Cardiac fibroblast (primary cell): Measurements from ENCODE around the gene SCYL3.

Source experiments
- DNase-seq, 2 donors: peaks; one replicate each; pipeline versions ENCODE4 v3.0.0 to v3.0.0-alpha.2; 2010; ENCODE audit warnings: low read depth in 2 of 2
- H3K4me3 ChIP-seq, 2 donors: replicated peaks in 1 of 2; 1 replicate in 1 of 2; 2 replicates in 1 of 2; pipeline ENCODE4 v1.5.1; 2011; ENCODE audit warnings: low read depth in 2 of 2, low read length in 2 of 2, mild to moderate bottlenecking in 2 of 2, moderate library complexity in 1 of 2
- CTCF ChIP-seq: IDR thresholded peaks from one replicate; pipeline ENCODE4 v1.5.1; 2011; ENCODE audit warnings: low read depth, mild to moderate bottlenecking, low read length, inconsistent platforms

Gene SCYL3

GRCh38 chr1:169860187-169860586, 33.5 kb downstream of the SCYL3 start:
- DNase-seq: no peak
- no peak for TF ChIP-seq CTCF
- H3K4me3 ChIP-seq: no peak overlapping the region

- no peak for TF ChIP-seq CTCF
- DNase-seq: no peak
- H3K4me3 ChIP-seq: no peak overlapping the region
Observed at GRCh38 chr1:169859001-169859400, 34.7 kb downstream of the SCYL3 start.

- H3K4me3 ChIP-seq: no peak overlapping the region
- no peak for TF ChIP-seq CTCF
- peak in 1 of 2 donors; percentile 34 for DNase-seq
Observed at GRCh38 chr1:169858467-169858866, 35.2 kb downstream of the SCYL3 start.

- no peak for DNase-seq
- H3K4me3 ChIP-seq: no peak overlapping the region
- TF ChIP-seq CTCF: no peak
Observed at GRCh38 chr1:169853341-169853740, 40.4 kb downstream of the SCYL3 start.

GRCh38 chr1:169849346-169850022, 44.2 kb downstream of the SCYL3 start:
- no peak for DNase-seq
- no peak overlapping the region for H3K4me3 ChIP-seq
- no peak for TF ChIP-seq CTCF

GRCh38 chr1:169848456-169848855, 45.2 kb downstream of the SCYL3 start:
- H3K4me3 ChIP-seq: no peak overlapping the region
- no peak for DNase-seq
- TF ChIP-seq CTCF: no peak

- TF ChIP-seq CTCF: no peak
- no peak overlapping the region for H3K4me3 ChIP-seq
- DNase-seq: no peak
Observed at GRCh38 chr1:169844941-169845608, 48.6 kb downstream of the SCYL3 start.
